ENCODE results near the gene PPM1F. TPM values are rescaled to one million over a fixed set of nuclear protein-coding genes. Genes with fewer than 3 reads are reported as not detected.

The PPM1F gene
- polyA plus RNA-seq, 1 donor from 2014 or later: 28.3 TPM

DNA sequence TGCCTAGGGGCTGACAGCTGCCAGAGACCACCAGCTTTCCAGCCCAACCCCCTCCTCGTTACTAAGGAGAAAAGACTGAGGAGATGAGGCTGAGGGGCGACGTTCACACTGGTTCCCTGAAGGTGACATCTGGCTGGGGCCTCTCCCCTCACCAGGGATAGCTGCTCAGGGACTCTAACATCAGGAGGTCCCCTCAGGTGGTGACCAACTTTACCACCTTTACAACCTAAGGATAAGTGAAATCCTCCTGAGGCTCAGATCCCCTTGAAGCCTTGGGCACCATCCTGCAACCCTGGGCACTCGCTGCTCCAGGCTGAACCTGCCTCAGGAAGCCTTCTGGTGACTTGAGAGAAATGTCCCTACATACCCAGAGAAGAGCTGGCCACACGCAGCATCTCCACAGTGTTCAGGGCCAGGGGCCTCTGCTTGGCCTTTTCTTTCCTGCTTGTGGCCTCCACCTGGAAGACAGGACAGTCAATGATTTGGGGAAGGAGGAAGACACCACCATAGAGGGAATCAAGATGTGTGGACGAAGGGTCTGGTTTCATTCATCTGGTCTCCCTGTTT, 12.4 kb upstream of the PPM1F start:
- H3K9me3 ChIP-seq (ENCODE audit: low read length): no peaks in the 10 kb centered on the region
- H3K4me3 ChIP-seq (ENCODE audit: low read length): no peak overlapping the region
- no peaks in the 10 kb centered on the region for H3K27me3 ChIP-seq (ENCODE audit: insufficient read depth, low read depth, low read length)
- no peaks in the 10 kb centered on the region for H3K36me3 ChIP-seq (ENCODE audit: insufficient read depth, low read length)
- H3K9ac ChIP-seq (ENCODE audit: low read length): no peak overlapping the region
- no peaks in the 10 kb centered on the region for H3K79me2 ChIP-seq (replicated peaks; ENCODE audit: insufficient read depth, low read length)
- no peaks in the 10 kb centered on the region for H3K9me2 ChIP-seq (ENCODE audit: insufficient read depth, low read length)
- TF ChIP-seq POLR2AphosphoS5 (IDR thresholded peaks at IDR 0.05) (no peak), TAF1 (IDR thresholded peaks at IDR 0.05; ENCODE audit: low read depth) (no peak), SMC3 (conservative IDR thresholded peaks at IDR 0.05; ENCODE audit: poor library complexity) (no peak), RAD21 (conservative IDR thresholded peaks at IDR 0.05) (no peak), REST (IDR thresholded peaks at IDR 0.05; ENCODE audit: borderline replicate concordance) (no peak), EP300 (conservative IDR thresholded peaks at IDR 0.05; ENCODE audit: poor library complexity, severe bottlenecking) (no peak), CTCF (IDR thresholded peaks at IDR 0.05; ENCODE audit: poor library complexity, severe bottlenecking) (no peak), EZH2 (IDR thresholded peaks at IDR 0.05; ENCODE audit: borderline replicate concordance, insufficient read depth, low read length, poor library complexity, severe bottlenecking) (no peak), MXI1 (conservative IDR thresholded peaks at IDR 0.05; ENCODE audit: poor library complexity, severe bottlenecking) (no peak)
- H3K27ac ChIP-seq (ENCODE audit: low read length): no peak overlapping the region
- H2AFZ ChIP-seq (ENCODE audit: low read depth, low read length): no peak overlapping the region
- no peaks in the 10 kb centered on the region for H4K20me1 ChIP-seq (ENCODE audit: insufficient read depth)
- H3K4me2 ChIP-seq (ENCODE audit: low read length): no peak overlapping the region
- H3F3A ChIP-seq (ENCODE audit: insufficient read depth, low read length, poor library complexity, severe bottlenecking): no peaks in the 10 kb centered on the region

GRCh38 chr22:21964234-21964633, 11.6 kb upstream of the PPM1F start:
- Histone ChIP-seq H3K36me3 (ENCODE audit: insufficient read depth, low read length) (no peaks in the 10 kb centered on the region), H3K27ac (ENCODE audit: low read length) (no peak overlapping the region), H3K4me2 (ENCODE audit: low read length) (no peak overlapping the region), H3K27me3 (ENCODE audit: insufficient read depth, low read depth, low read length) (no peaks in the 10 kb centered on the region), H4K20me1 (ENCODE audit: insufficient read depth) (no peaks in the 10 kb centered on the region), H2AFZ (ENCODE audit: low read depth, low read length) (no peak overlapping the region), H3K9me3 (ENCODE audit: low read length) (no peaks in the 10 kb centered on the region), H3K79me2 (replicated peaks; ENCODE audit: insufficient read depth, low read length) (no peaks in the 10 kb centered on the region), H3K4me3 (ENCODE audit: low read length) (no peak overlapping the region), H3F3A (ENCODE audit: insufficient read depth, low read length, poor library complexity, severe bottlenecking) (no peaks in the 10 kb centered on the region), H3K9ac (ENCODE audit: low read length) (no peak overlapping the region), H3K9me2 (ENCODE audit: insufficient read depth, low read length) (no peaks in the 10 kb centered on the region)
- TF ChIP-seq POLR2AphosphoS5 (IDR thresholded peaks at IDR 0.05) (no peak), REST (IDR thresholded peaks at IDR 0.05; ENCODE audit: borderline replicate concordance) (no peak), RAD21 (conservative IDR thresholded peaks at IDR 0.05) (no peak), SMC3 (conservative IDR thresholded peaks at IDR 0.05; ENCODE audit: poor library complexity) (no peak), TAF1 (IDR thresholded peaks at IDR 0.05; ENCODE audit: low read depth) (no peak), CTCF (IDR thresholded peaks at IDR 0.05; ENCODE audit: poor library complexity, severe bottlenecking) (no peak), EP300 (conservative IDR thresholded peaks at IDR 0.05; ENCODE audit: poor library complexity, severe bottlenecking) (no peak)

Measured in neural cell (in vitro differentiated cells).